Keratinocyte (primary cell): ENCODE results near the gene FANCD2. TPM values are rescaled to one million over a fixed set of nuclear protein-coding genes. Genes with fewer than 3 reads are reported as not detected.

Source experiments
- DNase-seq: peaks from one replicate; pipeline ENCODE4 v3.0.0-alpha.2; 2011; ENCODE audit warnings: low read depth, missing footprints, low spot score
- FAIRE-seq: peaks from 2 replicates; lab custom pipeline; 2011; peaks lifted over from hg19 to GRCh38; lab: Jason Lieb, UNC
- H2AFZ ChIP-seq: 2 replicates; pipeline ENCODE4 v1.6.0; 2012; ENCODE audit warnings: low read length, control low read depth, inconsistent platforms; ENCODE audit not compliant: control insufficient read depth
- H3K27ac ChIP-seq: 2 replicates; pipeline ENCODE4 v1.5.1; 2011; ENCODE audit warnings: low read length; ENCODE audit not compliant: control insufficient read depth, insufficient read depth
- H3K27me3 ChIP-seq: 3 replicates; pipeline ENCODE4 v1.6.0; 2011; ENCODE audit warnings: low read length; ENCODE audit not compliant: control insufficient read depth, insufficient read depth; ENCODE audit errors: extremely low read depth
- H3K36me3 ChIP-seq, 2 experiments: 2 replicates in 1 of 2; 3 replicates in 1 of 2; pipeline ENCODE4 v1.5.1; 2011; ENCODE audit warnings: low read length in 2 of 2, mild to moderate bottlenecking in 1 of 2; ENCODE audit not compliant: control insufficient read depth in 2 of 2, insufficient read depth in 2 of 2; ENCODE audit errors: extremely low read depth in 1 of 2
- H3K4me1 ChIP-seq: 3 replicates; pipeline ENCODE4 v1.5.1; 2011; ENCODE audit warnings: low read length; ENCODE audit not compliant: control insufficient read depth, insufficient read depth; ENCODE audit errors: extremely low read depth
- H3K4me2 ChIP-seq: 3 replicates; pipeline ENCODE4 v1.6.0; 2011; ENCODE audit warnings: low read depth, low read length; ENCODE audit not compliant: control insufficient read depth, insufficient read depth; ENCODE audit errors: extremely low read depth
- H3K4me3 ChIP-seq, 3 experiments: fragments of 200-600 bp in 1 of 3; sonication (generic) in 1 of 3; 2 replicates in 2 of 3; 3 replicates in 1 of 3; pipeline ENCODE4 v1.5.1; 2011 to 2016; ENCODE audit warnings: low read length in 3 of 3, mild to moderate bottlenecking in 3 of 3, control low read depth in 2 of 3, inconsistent platforms in 1 of 3, low read depth in 1 of 3, mixed read lengths in 1 of 3, mixed run types in 1 of 3, moderate library complexity in 1 of 3; ENCODE audit not compliant: control insufficient read depth in 2 of 3, insufficient read depth in 2 of 3; ENCODE audit errors: extremely low read depth in 1 of 3
- H3K79me2 ChIP-seq: 2 replicates; pipeline ENCODE4 v1.6.0; 2012; ENCODE audit warnings: low read length; ENCODE audit not compliant: control insufficient read depth, insufficient read depth
- H3K9ac ChIP-seq: 3 replicates; pipeline ENCODE4 v1.6.0; 2011; ENCODE audit warnings: low read length; ENCODE audit not compliant: control insufficient read depth, insufficient read depth; ENCODE audit errors: extremely low read depth
- H3K9me1 ChIP-seq: 3 replicates; pipeline ENCODE4 v1.6.0; 2011; ENCODE audit warnings: low read length; ENCODE audit not compliant: control insufficient read depth, insufficient read depth; ENCODE audit errors: extremely low read depth
- H3K9me3 ChIP-seq: 2 replicates; pipeline ENCODE4 v1.5.1; 2012; ENCODE audit warnings: low read depth, low read length; ENCODE audit not compliant: control insufficient read depth
- H4K20me1 ChIP-seq: 3 replicates; pipeline ENCODE4 v1.6.0; 2011; ENCODE audit warnings: low read length; ENCODE audit not compliant: control insufficient read depth, insufficient read depth; ENCODE audit errors: extremely low read depth
- CTCF ChIP-seq, 3 experiments: IDR thresholded peaks in 1 of 3; conservative IDR thresholded peaks in 1 of 3; optimal IDR thresholded peaks in 1 of 3; 2 replicates in 2 of 3; 3 replicates in 1 of 3; pipeline versions ENCODE3 to v1.5.1; 2011; ENCODE audit warnings: low read length in 3 of 3, mild to moderate bottlenecking in 3 of 3, moderate library complexity in 2 of 3, control low read depth in 1 of 3, inconsistent platforms in 1 of 3; ENCODE audit not compliant: insufficient read depth in 2 of 3; ENCODE audit errors: extremely low read depth in 1 of 3
- EZH2 ChIP-seq: IDR thresholded peaks from one replicate; pipeline ENCODE4 v1.6.1; 2012; ENCODE audit warnings: inconsistent platforms, mild to moderate bottlenecking, low read length, moderate library complexity
- dilution Hi-C: fragments of 300-500 bp; cut with MboI; formaldehyde crosslinking; loops from one replicate; pipeline ENCODE4 v1.7.0; 2020; ENCODE audit warnings: low sequenced_read_pairs; ENCODE audit not compliant: extremely low pct_ligation_motif_present
- polyA plus RNA-seq, 5 experiments: library from polyadenylated mRNA; depleted of rRNA in 3 of 5; stranded (reverse) in 3 of 5; stranded (forward) in 1 of 5; unstranded in 1 of 5; fragments of >200 nt; gene quantifications; 1 replicate in 1 of 5; 2 replicates in 3 of 5; 3 replicates in 1 of 5; pipeline versions ENCODE4 v1.2.1 to v1.2.3, GENCODE V29; 2011 to 2012; ENCODE audit warnings: missing spikeins in 2 of 5, low read depth in 1 of 5, low replicate concordance in 1 of 5

Gene FANCD2
- polyA plus RNA-seq, 1 donor (not counting 4 experiments of a cell fraction or from before 2014, with no cell fraction given), result 12.5 TPM

- H4K20me1 ChIP-seq, result no peaks in the 10 kb centered on the region
- H3K9me3 ChIP-seq, result no peaks in the 10 kb centered on the region
- H3K4me1 ChIP-seq, result no peaks in the 10 kb centered on the region
- TF ChIP-seq CTCF (optimal IDR thresholded peaks at IDR 0.05 in 1 of 3, IDR thresholded peaks at IDR 0.05 in 1 of 3, conservative IDR thresholded peaks at IDR 0.05 in 1 of 3; ENCODE audit: extremely low read depth in 1 of 3, insufficient read depth in 2 of 3, low read length in 3 of 3) (no peak), EZH2 (no peak)
- DNase-seq (no peak), FAIRE-seq (no peak)
- peaks cover 0 to 7% of the 10 kb centered on the region in 2 experiments for H3K36me3 ChIP-seq
- H3K4me2 ChIP-seq, result no peak overlapping the region
- H3K27ac ChIP-seq, result no peak overlapping the region
- no peaks in the 10 kb centered on the region for H3K9me1 ChIP-seq
- no peak overlapping the region for H3K9ac ChIP-seq
- H3K27me3 ChIP-seq, result no peaks in the 10 kb centered on the region
- dilution Hi-C loops, result no loop called here
- H3K4me3 ChIP-seq, result no peak overlapping the region
- no peaks in the 10 kb centered on the region for H3K79me2 ChIP-seq
- H2AFZ ChIP-seq, result no peak overlapping the region
These were observed 67.4 kb downstream of the FANCD2 start for GRCh38 chr3:10093678-10094077.

GRCh38 chr3:10099041-10099440 is 72.8 kb downstream of the FANCD2 start:
- dilution Hi-C loops, result no loop called here
- Histone ChIP-seq H3K9me1 (no peaks in the 10 kb centered on the region), H3K27ac (no peak overlapping the region), H3K9ac (no peak overlapping the region), H3K27me3 (no peaks in the 10 kb centered on the region), H3K4me3 (no peak overlapping the region), H3K4me2 (no peak overlapping the region), H3K9me3 (no peaks in the 10 kb centered on the region), H3K4me1 (no peaks in the 10 kb centered on the region), H4K20me1 (no peaks in the 10 kb centered on the region), H3K79me2 (no peaks in the 10 kb centered on the region), H2AFZ (no peak overlapping the region), H3K36me3 (no peaks in the 10 kb centered on the region)
- FAIRE-seq (no peak), DNase-seq (no peak)
- TF ChIP-seq EZH2, result no peak
- no peak for TF ChIP-seq CTCF (optimal IDR thresholded peaks at IDR 0.05 in 1 of 3, IDR thresholded peaks at IDR 0.05 in 1 of 3, conservative IDR thresholded peaks at IDR 0.05 in 1 of 3; ENCODE audit: extremely low read depth in 1 of 3, insufficient read depth in 2 of 3, low read length in 3 of 3)
